ENCODE measurements around the gene TCF7. TPM values are rescaled to one million over a fixed set of nuclear protein-coding genes. Genes with fewer than 3 reads are reported as not detected.
A peak's percentile ranks its signal among the peaks of the same experiment; 100 is the strongest.

Gene TCF7
- total RNA-seq (100 to 1,000 TPM; 503 to 749 (median 693) TPM), total RNA-seq (27.8 to 889 (median 442) reads per million in 29 experiments)
- total RNA-seq (2013), result 486 TPM

DNA sequence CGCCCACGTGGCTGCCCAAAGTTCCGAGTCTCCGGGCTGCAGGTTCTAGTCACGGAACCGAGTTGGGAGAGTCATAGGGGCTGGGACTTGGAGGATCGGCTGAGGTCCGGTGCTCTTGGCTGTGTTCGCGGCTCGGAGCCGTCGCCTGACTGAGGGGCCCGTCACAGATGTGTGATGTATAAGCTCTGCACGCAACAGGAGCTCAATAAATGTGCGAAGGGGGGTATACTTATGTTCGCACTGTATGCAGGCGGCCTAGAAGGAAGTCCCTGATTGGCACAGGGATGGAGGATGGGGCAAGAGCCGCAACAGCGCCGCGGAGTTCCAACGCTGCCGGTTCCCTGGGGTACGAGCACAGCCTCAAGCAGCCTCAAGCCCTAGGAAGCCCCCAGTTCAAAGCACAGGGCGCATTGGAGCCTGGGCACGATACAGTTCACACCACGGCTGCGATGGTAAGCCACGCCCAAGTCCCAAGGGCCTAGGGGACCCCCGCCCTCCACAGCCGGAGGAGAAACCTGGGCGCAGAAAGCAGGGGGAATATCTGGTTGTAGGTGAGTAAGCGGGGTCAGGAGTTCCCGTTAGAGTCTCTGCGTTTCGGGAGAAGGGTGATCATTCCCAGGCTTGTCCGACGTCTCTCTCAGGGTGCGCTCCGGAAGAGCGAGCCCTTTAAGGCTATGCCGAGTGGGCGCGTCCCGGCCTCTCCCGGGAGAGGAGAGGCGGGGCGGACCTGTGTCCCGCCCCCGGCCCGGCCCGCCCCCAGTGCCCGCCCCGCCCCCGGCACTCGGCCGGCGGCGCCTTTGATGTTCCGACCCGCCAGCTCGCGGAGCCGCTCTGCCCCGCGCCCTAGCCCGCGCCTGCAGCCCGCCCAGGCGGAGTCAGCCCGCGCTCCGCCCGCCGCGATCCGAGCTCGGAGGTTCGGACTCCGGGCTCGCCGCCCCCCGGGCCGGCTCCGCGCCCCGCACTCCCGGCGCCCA is at the start of gene TCF7:
Gene TCF7 (plus strand): TSS at position 780 of the 974 bp plus-strand sequence. CDS start 226 bp downstream, outside the sequence.
- POLR2A ChIA-PET, result interaction anchor here (0.6 to 1.6 kb wide), 5 partner anchors 10 to 112 kb away, joined by 3 to 6 read pairs (median 3); partner anchors contain the start of genes PPP2CA (in 1 of the 2) and SKP1 (in 1 of the 2)
- H3K27me3 Mint-ChIP-seq, result no peaks in the 10 kb centered on the region
- H3K27ac Mint-ChIP-seq, result peak within 1 kb of the TSS; percentile 97 to 98
- Histone ChIP-seq H3K27ac (ENCODE audit: low read length) (peak within 1 kb of the TSS; percentile 73), H3K27me3 (replicated peaks in 1 of 2; ENCODE audit: control insufficient read depth in 2 of 2, extremely low read depth in 1 of 2, insufficient read depth in 2 of 2, low read length in 1 of 2) (peaks cover 0 to 4% of the 10 kb centered on the region in 2 experiments), H3K4me1 (ENCODE audit: control insufficient read depth in 1 of 2, extremely low read depth in 1 of 2, insufficient read depth in 2 of 2, low read length in 2 of 2) (peaks cover 30 to 74% of the 10 kb centered on the region in 2 experiments), H3K36me3 (ENCODE audit: control insufficient read depth in 2 of 2, extremely low read depth in 1 of 2, insufficient read depth in 1 of 2, low read length in 1 of 2) (peaks cover 17 to 37% of the 10 kb centered on the region in 2 donors), H3K4me3 (ENCODE audit: control insufficient read depth in 1 of 2, extremely low read depth in 1 of 2, low read length in 1 of 2) (peak within 1 kb of the TSS; percentile 91 to 93), H3K9me3 (no peaks in the 10 kb centered on the region)
- DNase-seq (peak; percentile 63 to 89 (median 76)), ATAC-seq (replicated peaks in 1 of 4) (peak; percentile 69 to 77 (median 74))
- H3K9me3 Mint-ChIP-seq, result no peaks in the 10 kb centered on the region
- H3K36me3 Mint-ChIP-seq, result peaks cover 35% of the 10 kb centered on the region
- peak within 1 kb of the TSS; percentile 93 to 99 (median 94) for H3K4me3 Mint-ChIP-seq
- CTCF ChIA-PET, result interaction anchor here (0.5 to 1.5 kb wide), 5 partner anchors 11 to 75 kb away, joined by 3 to 5 read pairs (median 4); no protein-coding TSS in a partner anchor
- peaks cover 38 to 66% (median 64%) of the 10 kb centered on the region in 3 donors for H3K4me1 Mint-ChIP-seq
- 4% methylated on average over 75 of the region's 90 CpGs for WGBS (ENCODE audit: insufficient coverage)

DNA sequence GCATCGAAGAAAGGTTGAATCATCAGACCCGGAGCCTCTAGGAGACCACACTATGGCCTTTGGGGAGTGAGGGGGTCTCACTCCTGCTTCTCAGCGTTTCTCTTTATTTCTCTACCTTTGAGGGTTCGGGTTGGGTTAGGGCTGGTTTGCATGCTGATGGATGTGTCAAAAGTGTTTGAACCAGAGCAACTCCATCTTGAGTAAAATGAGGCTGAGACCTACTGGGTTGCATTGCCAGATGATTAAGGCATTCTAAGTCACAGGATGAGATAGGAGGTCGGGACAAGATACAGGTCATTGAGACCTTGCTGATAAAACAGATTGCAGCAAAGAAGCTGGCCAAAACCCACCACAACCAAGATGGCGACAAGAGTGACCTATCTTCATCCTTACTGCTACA is 44.9 kb upstream of the TCF7 start:
- Histone ChIP-seq H3K36me3 (ENCODE audit: control insufficient read depth in 2 of 2, extremely low read depth in 1 of 2, insufficient read depth in 1 of 2, low read length in 1 of 2) (no peaks in the 10 kb centered on the region), H3K4me3 (ENCODE audit: control insufficient read depth in 1 of 2, extremely low read depth in 1 of 2, low read length in 1 of 2) (no peak overlapping the region), H3K4me1 (ENCODE audit: control insufficient read depth in 1 of 2, extremely low read depth in 1 of 2, insufficient read depth in 2 of 2, low read length in 2 of 2) (peaks cover 43 to 53% of the 10 kb centered on the region in 2 experiments), H3K27me3 (replicated peaks in 1 of 2; ENCODE audit: control insufficient read depth in 2 of 2, extremely low read depth in 1 of 2, insufficient read depth in 2 of 2, low read length in 1 of 2) (peaks cover 0 to 11% of the 10 kb centered on the region in 2 experiments), H3K9me3 (no peaks in the 10 kb centered on the region), H3K27ac (ENCODE audit: low read length) (peak overlapping the region; percentile 8)
- Mint-ChIP-seq H3K4me1 (peaks cover 62 to 68% (median 64%) of the 10 kb centered on the region in 3 donors), H3K4me3 (peak overlapping the region in 2 of 3 donors; percentile 25 to 82), H3K9me3 (no peaks in the 10 kb centered on the region), H3K36me3 (no peaks in the 10 kb centered on the region), H3K27me3 (no peaks in the 10 kb centered on the region), H3K27ac (peak overlapping the region; percentile 80)
- DNase-seq (no peak), ATAC-seq (replicated peaks in 1 of 4) (no peak)
- 100% methylated on average over 1 of the region's 6 CpGs for WGBS (ENCODE audit: insufficient coverage)
- CTCF ChIA-PET, result interaction anchor here (0.6 to 1.2 kb wide), 4 partner anchors 29 to 66 kb away, joined by 3 to 4 read pairs (median 3); no protein-coding TSS in a partner anchor
- POLR2A ChIA-PET, result no interaction called here

DNA sequence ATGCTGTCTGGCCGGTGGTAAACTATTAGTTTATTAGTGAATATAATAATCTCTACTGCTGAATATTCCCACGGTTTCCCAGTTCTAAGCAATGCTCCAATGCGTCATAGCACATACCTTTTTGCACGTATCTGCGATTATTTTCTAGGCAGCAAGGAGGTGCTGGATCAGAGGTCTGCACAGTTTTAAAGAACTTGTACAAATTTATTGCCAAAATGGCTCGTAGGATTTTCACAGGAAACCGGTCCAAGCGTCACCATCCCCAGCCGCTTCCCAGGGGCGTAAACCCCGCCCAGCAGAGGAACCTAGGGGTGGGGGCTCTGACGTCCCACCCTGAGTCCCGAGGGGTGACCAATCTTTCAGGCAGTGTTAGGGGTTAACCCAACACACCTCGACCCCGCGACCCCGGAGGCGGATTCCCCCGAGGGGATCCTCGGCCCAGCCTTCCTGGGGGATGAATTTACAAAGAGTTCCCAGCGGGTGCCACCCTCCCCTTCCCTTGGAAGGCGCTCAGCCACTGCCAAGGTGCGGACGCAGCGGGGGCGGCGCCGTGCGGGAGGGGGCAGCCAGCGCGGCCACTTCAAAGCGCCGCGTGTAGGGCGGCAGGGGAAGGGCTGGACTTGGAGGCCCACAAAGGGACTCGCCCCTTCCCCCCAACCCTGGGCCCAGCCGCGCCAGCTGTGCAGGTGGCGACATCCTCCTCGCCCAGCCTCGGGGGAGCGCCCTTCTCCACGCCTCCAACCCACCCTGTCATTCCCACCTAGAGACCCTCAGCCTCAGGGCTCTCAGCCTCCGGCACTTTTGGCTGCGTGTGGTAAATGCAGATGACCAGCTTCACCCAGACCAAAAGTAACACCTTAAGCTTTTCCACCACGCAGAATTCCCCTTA is 43.5 kb upstream of the TCF7 start:
- ChIA-PET CTCF (interaction anchor here (0.9 to 1.1 kb wide), 2 partner anchors 30 to 31 kb away, joined by 3 read pairs; no protein-coding TSS in a partner anchor), POLR2A (interaction anchor here in 1 of 2 donors (1.0 kb wide), 1 partner anchor 40 kb away, joined by 3 read pairs; no protein-coding TSS in a partner anchor)
- peaks cover 0 to 5% (median 0%) of the 10 kb centered on the region in 3 donors for H3K9me3 Mint-ChIP-seq
- no peaks in the 10 kb centered on the region for H3K27me3 Mint-ChIP-seq
- DNase-seq (peak in 8 of 35 experiments; percentile 16 to 49 (median 22)), ATAC-seq (replicated peaks in 1 of 4) (peak; percentile 44 to 73 (median 62))
- Histone ChIP-seq H3K27me3 (replicated peaks in 1 of 2; ENCODE audit: control insufficient read depth in 2 of 2, extremely low read depth in 1 of 2, insufficient read depth in 2 of 2, low read length in 1 of 2) (peaks cover 0 to 11% of the 10 kb centered on the region in 2 experiments), H3K9me3 (no peaks in the 10 kb centered on the region), H3K27ac (ENCODE audit: low read length) (peak overlapping the region; percentile 44), H3K4me3 (ENCODE audit: control insufficient read depth in 1 of 2, extremely low read depth in 1 of 2, low read length in 1 of 2) (peak overlapping the region; percentile 49 to 53), H3K36me3 (ENCODE audit: control insufficient read depth in 2 of 2, extremely low read depth in 1 of 2, insufficient read depth in 1 of 2, low read length in 1 of 2) (no peaks in the 10 kb centered on the region), H3K4me1 (ENCODE audit: control insufficient read depth in 1 of 2, extremely low read depth in 1 of 2, insufficient read depth in 2 of 2, low read length in 2 of 2) (peaks cover 43 to 55% of the 10 kb centered on the region in 2 experiments)
- H3K27ac Mint-ChIP-seq, result peak overlapping the region; percentile 91 to 95
- peaks cover 70 to 82% (median 71%) of the 10 kb centered on the region in 3 donors for H3K4me1 Mint-ChIP-seq
- 7% methylated on average over 27 of the region's 46 CpGs for WGBS (ENCODE audit: insufficient coverage)
- H3K4me3 Mint-ChIP-seq, result peak overlapping the region; percentile 75 to 82 (median 81)
- no peaks in the 10 kb centered on the region for H3K36me3 Mint-ChIP-seq

DNA sequence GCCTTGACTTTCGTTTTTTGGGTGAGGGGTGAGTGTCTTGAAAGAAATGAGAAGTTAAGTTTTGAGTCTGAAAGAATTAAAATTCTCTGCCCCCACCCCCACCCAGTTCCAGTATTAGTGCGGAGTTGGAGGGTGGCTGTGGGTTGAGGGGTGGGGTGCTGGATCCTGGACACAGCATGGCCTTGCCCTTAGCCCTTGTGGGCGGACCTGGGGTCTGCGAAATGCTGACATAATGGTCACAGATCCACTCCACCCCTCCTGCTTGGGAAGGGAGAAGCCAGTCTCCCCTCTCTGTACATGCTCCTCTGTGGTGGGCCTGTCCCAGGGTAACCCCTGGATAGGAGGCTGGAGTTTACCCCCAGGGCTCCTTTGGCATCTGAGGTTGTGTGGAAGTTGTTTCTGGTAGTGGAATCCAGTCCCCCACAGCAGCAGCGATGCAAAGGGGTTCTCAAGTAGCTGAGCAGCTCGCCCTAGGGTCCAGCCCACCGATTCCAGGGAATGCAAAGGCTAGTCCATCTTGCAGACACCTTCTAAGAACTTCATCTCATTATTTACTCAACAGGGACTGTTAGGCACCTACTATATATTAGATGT is 42.8 kb upstream of the TCF7 start:
- Mint-ChIP-seq H3K9me3 (peaks cover 0 to 5% (median 0%) of the 10 kb centered on the region in 3 donors), H3K4me1 (peaks cover 76 to 87% (median 77%) of the 10 kb centered on the region in 3 donors), H3K27ac (peak overlapping the region; percentile 91 to 95), H3K27me3 (no peaks in the 10 kb centered on the region), H3K36me3 (no peaks in the 10 kb centered on the region), H3K4me3 (peak overlapping the region; percentile 75 to 82 (median 81))
- peak overlapping the region; percentile 49 to 53 for H3K4me3 ChIP-seq (ENCODE audit: control insufficient read depth in 1 of 2, extremely low read depth in 1 of 2, low read length in 1 of 2)
- peak in 1 of 4 experiments; percentile 3 for ATAC-seq (replicated peaks in 1 of 4)
- H3K4me1 ChIP-seq (ENCODE audit: control insufficient read depth in 1 of 2, extremely low read depth in 1 of 2, insufficient read depth in 2 of 2, low read length in 2 of 2), result peaks cover 48 to 62% of the 10 kb centered on the region in 2 experiments
- no peaks in the 10 kb centered on the region for H3K36me3 ChIP-seq (ENCODE audit: control insufficient read depth in 2 of 2, extremely low read depth in 1 of 2, insufficient read depth in 1 of 2, low read length in 1 of 2)
- no peaks in the 10 kb centered on the region for H3K9me3 ChIP-seq
- DNase-seq, result no peak
- WGBS (ENCODE audit: insufficient coverage), result no CpG with 5 or more reads among the region's 7 CpGs
- POLR2A ChIA-PET, result interaction anchor here in 1 of 2 donors (1.0 kb wide), 1 partner anchor 40 kb away, joined by 3 read pairs; no protein-coding TSS in a partner anchor
- H3K27me3 ChIP-seq (replicated peaks in 1 of 2; ENCODE audit: control insufficient read depth in 2 of 2, extremely low read depth in 1 of 2, insufficient read depth in 2 of 2, low read length in 1 of 2), result peaks cover 0 to 11% of the 10 kb centered on the region in 2 experiments
- CTCF ChIA-PET, result interaction anchor here in 1 of 2 donors (0.6 to 2.2 kb wide), 3 partner anchors 29 to 665 kb away, joined by 3 to 9 read pairs (median 3); no protein-coding TSS in a partner anchor
- H3K27ac ChIP-seq (ENCODE audit: low read length), result peak overlapping the region; percentile 44

DNA sequence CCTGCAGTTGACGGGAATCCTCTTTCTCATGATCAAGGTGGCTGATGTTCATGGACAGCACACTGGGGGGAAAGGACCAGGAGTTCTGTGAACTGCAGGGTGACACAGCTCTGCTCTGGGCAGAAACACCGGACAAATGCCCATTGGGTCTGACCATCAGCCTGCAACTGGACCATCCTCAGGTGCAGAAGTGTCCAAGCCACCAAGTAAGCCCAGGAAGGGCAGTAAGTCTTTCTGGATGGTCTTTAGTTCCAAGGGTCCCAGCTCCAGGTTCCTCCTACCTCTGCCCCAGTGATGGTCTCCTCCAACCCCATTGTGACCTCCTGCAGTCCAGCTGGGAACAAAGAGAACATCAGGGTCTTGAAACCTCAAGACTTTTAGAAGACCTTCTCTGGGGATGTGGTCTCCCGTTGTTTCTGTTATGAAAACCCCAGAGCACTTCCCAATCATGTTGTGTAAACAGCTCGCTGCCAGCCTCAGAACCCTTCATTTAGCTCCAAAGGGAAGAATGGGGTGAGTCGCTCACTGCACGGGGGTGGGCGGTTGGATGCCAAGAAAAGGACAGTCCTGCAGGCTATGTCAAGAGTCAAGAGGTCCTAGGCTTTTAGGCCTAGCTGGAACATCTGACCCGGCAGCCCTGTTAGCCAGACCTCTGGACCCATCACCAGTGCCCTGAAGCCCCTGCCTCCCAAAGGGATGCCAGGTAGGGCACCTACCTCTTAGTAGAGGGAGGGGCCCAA is 41.8 kb upstream of the TCF7 start:
- Histone ChIP-seq H3K4me3 (ENCODE audit: control insufficient read depth in 1 of 2, extremely low read depth in 1 of 2, low read length in 1 of 2) (no peak overlapping the region), H3K27ac (ENCODE audit: low read length) (no peak overlapping the region), H3K27me3 (replicated peaks in 1 of 2; ENCODE audit: control insufficient read depth in 2 of 2, extremely low read depth in 1 of 2, insufficient read depth in 2 of 2, low read length in 1 of 2) (peaks cover 0 to 11% of the 10 kb centered on the region in 2 experiments), H3K9me3 (no peaks in the 10 kb centered on the region), H3K36me3 (ENCODE audit: control insufficient read depth in 2 of 2, extremely low read depth in 1 of 2, insufficient read depth in 1 of 2, low read length in 1 of 2) (no peaks in the 10 kb centered on the region), H3K4me1 (ENCODE audit: control insufficient read depth in 1 of 2, extremely low read depth in 1 of 2, insufficient read depth in 2 of 2, low read length in 2 of 2) (peaks cover 52 to 66% of the 10 kb centered on the region in 2 experiments)
- Mint-ChIP-seq H3K27me3 (no peaks in the 10 kb centered on the region), H3K27ac (peak overlapping the region; percentile 91 to 95), H3K9me3 (peaks cover 0 to 5% (median 0%) of the 10 kb centered on the region in 3 donors), H3K4me3 (peak overlapping the region in 2 of 3 donors; percentile 11 to 82), H3K36me3 (no peaks in the 10 kb centered on the region), H3K4me1 (peaks cover 81 to 88% (median 82%) of the 10 kb centered on the region in 3 donors)
- no peak for ATAC-seq (replicated peaks in 1 of 4)
- POLR2A ChIA-PET, result interaction anchor here in 1 of 2 donors (1.4 kb wide), 1 partner anchor 35 kb away, joined by 3 read pairs; no protein-coding TSS in a partner anchor
- 92% methylated on average over 5 of the region's 8 CpGs for WGBS (ENCODE audit: insufficient coverage)
- CTCF ChIA-PET, result interaction anchor here in 1 of 2 donors (0.6 to 2.2 kb wide), 4 partner anchors 28 to 666 kb away, joined by 3 to 9 read pairs (median 4); no protein-coding TSS in a partner anchor
- DNase-seq, result no peak
